Measurements from ENCODE around the gene LLGL1. TPM values are rescaled to one million over a fixed set of nuclear protein-coding genes. Genes with fewer than 3 reads are reported as not detected.
A peak's percentile ranks its signal among the peaks of the same experiment; 100 is the strongest.

Gene LLGL1
- 10 to 100 TPM; 25.0 to 39.9 (median 33.3) TPM for polyA plus RNA-seq (ENCODE audit: insufficient read depth in 1 of 5, insufficient read length in 5 of 5, low replicate concordance in 1 of 5)
- long read RNA-seq, donor 1, full-length matches to known transcripts: 3 of 93 reads
- long read RNA-seq, donor 1, partial matches to known transcripts: 90 of 93 reads
- long read RNA-seq, donor 1, other reads (novel, unspliced or antisense): 0 of 93 reads
- long read RNA-seq, donor 2, full-length matches to known transcripts: 5 of 5 reads
- long read RNA-seq, donor 2, partial matches to known transcripts: 0 of 5 reads
- long read RNA-seq, donor 2, other reads (novel, unspliced or antisense): 0 of 5 reads
- long read RNA-seq, donor 3, full-length matches to known transcripts: 3 of 3 reads
- long read RNA-seq, donor 3, partial matches to known transcripts: 0 of 3 reads
- long read RNA-seq, donor 3, other reads (novel, unspliced or antisense): 0 of 3 reads
- long read RNA-seq, donor 4, full-length matches to known transcripts: 2 of 2 reads
- long read RNA-seq, donor 4, partial matches to known transcripts: 0 of 2 reads
- long read RNA-seq, donor 4, other reads (novel, unspliced or antisense): 0 of 2 reads
- long read RNA-seq, donor 5, full-length matches to known transcripts: 2 of 2 reads
- long read RNA-seq, donor 5, partial matches to known transcripts: 0 of 2 reads
- long read RNA-seq, donor 5, other reads (novel, unspliced or antisense): 0 of 2 reads
- long read RNA-seq, donor 6, full-length matches to known transcripts: 10 of 10 reads
- long read RNA-seq, donor 6, partial matches to known transcripts: 0 of 10 reads
- long read RNA-seq, donor 6, other reads (novel, unspliced or antisense): 0 of 10 reads
- long read RNA-seq, donor 7, full-length matches to known transcripts: 1 of 1 reads
- long read RNA-seq, donor 7, partial matches to known transcripts: 0 of 1 reads
- long read RNA-seq, donor 7, other reads (novel, unspliced or antisense): 0 of 1 reads
- long read RNA-seq, donor 8, full-length matches to known transcripts: 3 of 39 reads
- long read RNA-seq, donor 8, partial matches to known transcripts: 36 of 39 reads
- long read RNA-seq, donor 8, other reads (novel, unspliced or antisense): 0 of 39 reads

- peak; percentile 95 for DNase-seq
Measured at GRCh38 chr17:18225121-18225641, at the start of gene LLGL1. Gene LLGL1 (plus strand): TSS chr17:18225635. CDS start chr17:18225683, 48 bp downstream.

GRCh38 chr17:18176176-18176575, 49.3 kb upstream of the LLGL1 start:
- no peak for DNase-seq

- no peak for DNase-seq
Measured at GRCh38 chr17:18177133-18177532, 48.3 kb upstream of the LLGL1 start.

- no peak for DNase-seq
Measured at GRCh38 chr17:18177722-18178121, 47.7 kb upstream of the LLGL1 start.

- no peak for DNase-seq
Measured at GRCh38 chr17:18179196-18179595, 46.2 kb upstream of the LLGL1 start.

GRCh38 chr17:18179804-18180203, 45.6 kb upstream of the LLGL1 start:
- DNase-seq: no peak

- no peak for DNase-seq
Measured at GRCh38 chr17:18181358-18181757, 44.1 kb upstream of the LLGL1 start.

- DNase-seq: peak in 1 of 2 donors; percentile 38
Measured at GRCh38 chr17:18182110-18182977, 43.1 kb upstream of the LLGL1 start.

GRCh38 chr17:18182978-18183333, 42.5 kb upstream of the LLGL1 start:
- no peak for DNase-seq

GRCh38 chr17:18183334-18184142, 41.9 kb upstream of the LLGL1 start, which contains the start of gene ALKBH5:
Gene ALKBH5 (plus strand): TSS chr17:18183828. CDS start chr17:18184244, 416 bp downstream.
- peak; percentile 99 to 100 for DNase-seq

GRCh38 chr17:18184143-18185031, 41.0 kb upstream of the LLGL1 start:
- DNase-seq: peak in 1 of 2 donors; percentile 36

GRCh38 chr17:18185391-18185790, 40.0 kb upstream of the LLGL1 start:
- peak in 1 of 2 donors; percentile 54 for DNase-seq

GRCh38 chr17:18185832-18186626, 39.4 kb upstream of the LLGL1 start:
- no peak for DNase-seq

GRCh38 chr17:18186627-18186982, 38.8 kb upstream of the LLGL1 start:
- DNase-seq: no peak

GRCh38 chr17:18187226-18187625, 38.2 kb upstream of the LLGL1 start:
- DNase-seq: no peak

GRCh38 chr17:18187821-18188761, 37.3 kb upstream of the LLGL1 start:
- no peak for DNase-seq
